A172 (cell line): ENCODE results near the gene ATF1. TPM values are rescaled to one million over a fixed set of nuclear protein-coding genes. Genes with fewer than 3 reads are reported as not detected.

Experiments used
- DNase-seq: peaks from one replicate; pipeline ENCODE4 v3.0.0-alpha.2; 2015; ENCODE audit warnings: low spot score
- total RNA-seq: library from RNA; depleted of rRNA; stranded (reverse); fragments of >200 nt; shearing (Covaris generic); gene quantifications from 2 replicates; pipeline ENCODE4 v1.2.3, GENCODE V29; 2014; rRNA removed

The ATF1 gene
- 24.3 and 24.8 TPM in 2 replicates for total RNA-seq

DNA sequence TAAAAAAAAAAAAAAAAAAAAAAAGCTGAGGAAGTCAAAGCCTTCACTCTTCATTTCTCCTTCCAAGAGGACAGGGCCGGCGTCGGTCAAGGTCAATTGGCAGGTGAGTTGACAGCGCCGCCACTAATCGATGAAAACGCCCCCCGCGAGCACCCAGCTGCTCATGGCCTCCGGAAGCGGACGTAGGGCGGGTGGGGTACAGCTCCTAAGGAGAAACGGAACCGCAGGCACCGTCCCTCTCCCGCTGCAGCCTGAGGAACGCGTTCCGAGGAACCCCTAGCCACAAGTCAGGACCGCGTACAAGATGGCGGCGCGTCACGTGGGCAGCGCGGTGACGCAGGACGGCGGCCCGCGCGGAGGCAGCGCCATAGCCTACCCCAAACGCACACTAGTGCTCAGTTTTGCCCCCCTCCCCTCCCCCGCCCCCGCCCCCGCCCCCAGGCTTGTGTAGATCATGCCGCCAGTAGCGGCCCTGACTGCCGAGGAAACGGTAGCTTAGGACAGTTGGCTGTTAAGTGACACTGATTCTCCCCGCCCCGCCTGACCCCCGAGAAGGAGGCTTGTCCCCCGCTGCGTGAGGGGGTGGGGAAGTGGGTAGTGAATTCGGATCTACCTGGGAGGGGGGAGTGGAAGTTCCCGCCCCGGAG, at the start of gene ATF1:
Gene ATF1 (plus strand): TSS at position 463 of the 647 bp plus-strand sequence. CDS start 16,045 bp downstream, outside the sequence.
- peak; percentile 77 for DNase-seq

DNA sequence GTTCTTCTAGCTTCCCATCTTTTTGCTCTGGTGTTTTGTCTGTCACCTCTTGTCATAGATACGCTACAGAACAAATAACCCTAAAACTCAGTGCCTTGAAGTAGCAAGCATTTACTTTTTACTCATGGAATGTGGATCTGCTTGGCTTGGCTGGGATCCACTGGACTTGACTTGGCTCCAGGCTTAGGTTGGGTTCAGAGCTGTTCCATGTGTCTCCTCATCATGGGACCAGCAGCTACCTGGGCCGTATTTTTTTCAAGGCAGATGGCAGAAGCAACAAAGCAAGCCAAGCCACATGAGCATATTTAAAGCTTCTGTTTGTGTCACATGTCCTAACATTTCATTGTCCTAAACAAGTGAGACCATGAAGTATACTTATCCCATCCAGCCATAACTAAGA, 48.7 kb upstream of the ATF1 start:
- no peak for DNase-seq

DNA sequence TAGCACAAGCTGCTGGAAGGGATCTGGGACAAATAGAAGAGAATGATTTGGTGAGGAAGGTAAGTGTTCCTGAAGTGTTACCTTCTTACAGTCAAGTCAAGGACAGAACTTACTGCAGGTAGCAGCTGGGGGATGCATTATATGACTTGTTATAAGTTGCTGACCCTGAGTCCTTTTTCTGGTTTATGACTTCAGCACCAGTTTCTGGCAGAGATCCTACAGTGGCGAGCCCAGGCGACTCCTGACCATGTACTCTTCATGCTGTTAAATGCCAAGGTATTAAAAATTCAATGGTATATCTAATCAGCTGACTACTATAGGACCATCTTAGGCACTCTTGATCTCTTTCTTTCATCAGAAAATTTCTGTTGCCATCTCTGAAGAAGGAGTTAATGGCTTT, 45.1 kb upstream of the ATF1 start:
- no peak for DNase-seq

DNA sequence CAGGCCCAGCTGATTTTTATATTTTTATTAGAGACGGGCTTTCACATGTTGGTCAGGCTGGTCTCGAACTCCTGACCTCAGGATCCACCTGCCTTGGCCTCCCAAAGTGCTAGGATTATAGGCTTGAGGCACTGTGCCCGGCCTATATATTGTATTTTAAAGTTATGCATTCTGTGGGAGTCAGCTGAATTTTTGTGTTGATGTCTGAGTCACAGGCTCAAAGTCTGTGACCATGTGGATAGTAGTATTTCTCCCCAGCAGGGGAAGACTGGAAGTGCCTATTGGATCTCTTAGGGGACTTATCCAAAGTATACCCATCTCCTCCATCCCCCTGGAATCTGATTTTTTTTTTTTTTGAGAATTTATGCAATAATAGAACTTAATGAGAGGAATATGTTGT, 43.8 kb upstream of the ATF1 start:
- DNase-seq, result no peak

DNA sequence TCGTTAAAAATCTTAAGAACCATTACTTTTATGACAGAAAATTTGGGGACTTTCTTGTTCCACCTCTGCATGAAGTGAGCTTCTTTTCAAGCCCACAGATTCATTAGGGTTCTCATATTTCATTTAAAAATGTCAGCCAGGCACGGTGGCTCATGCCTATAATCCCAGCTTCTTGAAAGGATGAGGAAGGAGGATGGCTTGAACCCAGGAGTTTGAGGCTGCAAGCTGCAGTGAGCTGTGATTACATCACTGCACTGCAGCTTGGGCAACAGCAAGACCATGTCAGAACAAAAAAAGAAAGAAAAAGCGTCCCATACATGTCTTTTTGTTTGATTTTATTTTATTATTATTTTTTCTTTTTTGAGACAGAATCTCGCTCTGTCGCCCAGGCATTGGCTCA, 43.4 kb upstream of the ATF1 start:
- DNase-seq, result no peak

DNA sequence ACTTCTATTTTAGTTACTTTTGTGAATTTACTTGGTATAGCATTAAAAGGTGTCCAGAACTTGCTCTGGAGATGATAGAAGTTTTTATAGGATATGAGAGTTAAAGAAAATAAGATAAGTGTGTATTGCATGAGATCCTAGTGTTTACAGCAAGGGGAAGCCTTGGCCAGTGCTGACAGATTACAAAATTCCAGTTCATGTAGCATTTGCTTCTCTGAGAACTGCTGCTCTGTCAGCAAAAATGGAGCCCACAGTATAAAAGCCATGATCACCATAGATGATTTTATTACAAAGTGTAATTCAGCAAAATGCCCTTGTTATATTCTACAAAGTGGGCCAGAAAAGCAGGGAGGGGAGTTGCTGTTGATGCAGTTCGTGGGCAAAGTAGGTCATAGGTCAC, 40.0 kb upstream of the ATF1 start:
- no peak for DNase-seq

DNA sequence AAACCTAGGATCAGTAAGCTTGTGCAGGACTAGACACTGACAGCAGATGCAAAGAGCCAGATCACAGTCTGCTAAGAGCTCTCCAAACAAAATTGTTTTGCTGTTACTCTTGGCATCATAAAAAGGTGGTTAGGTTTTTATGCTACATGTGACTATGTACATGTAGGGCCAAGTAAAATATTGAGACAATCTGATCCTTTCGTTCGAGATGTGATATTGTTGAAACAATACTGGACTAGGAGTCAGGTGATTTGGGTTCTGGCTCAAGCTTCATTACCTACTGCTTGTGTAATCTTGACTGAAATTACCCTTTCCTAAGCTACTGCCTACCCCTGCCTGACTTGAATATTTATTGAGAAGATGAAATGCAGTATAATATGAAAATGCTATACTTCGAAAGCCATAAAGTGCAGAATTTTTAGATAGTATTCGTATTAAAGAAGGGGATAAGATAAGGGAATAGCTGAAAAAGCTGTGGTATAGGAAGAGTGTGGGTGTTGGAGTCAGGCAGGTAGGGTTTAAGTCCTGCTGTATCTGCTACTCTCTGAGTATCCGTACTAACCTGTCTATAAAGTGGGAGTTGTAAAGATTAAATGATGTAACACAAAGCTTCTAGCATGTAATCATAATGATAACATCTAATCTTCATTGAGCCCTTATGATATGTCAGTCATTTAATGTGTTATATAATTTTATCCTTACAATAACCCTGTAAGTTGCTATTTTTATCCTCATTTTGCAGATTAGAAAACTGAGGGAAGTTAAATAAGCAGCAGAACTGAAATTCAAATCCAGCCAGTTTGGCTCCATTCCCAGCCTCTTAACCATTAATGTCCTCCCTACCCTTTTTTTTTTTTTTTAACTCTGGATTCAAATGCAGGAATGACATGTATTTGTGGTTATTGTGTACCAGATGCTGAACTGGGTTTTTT, 38.6 kb upstream of the ATF1 start:
- no peak for DNase-seq

DNA sequence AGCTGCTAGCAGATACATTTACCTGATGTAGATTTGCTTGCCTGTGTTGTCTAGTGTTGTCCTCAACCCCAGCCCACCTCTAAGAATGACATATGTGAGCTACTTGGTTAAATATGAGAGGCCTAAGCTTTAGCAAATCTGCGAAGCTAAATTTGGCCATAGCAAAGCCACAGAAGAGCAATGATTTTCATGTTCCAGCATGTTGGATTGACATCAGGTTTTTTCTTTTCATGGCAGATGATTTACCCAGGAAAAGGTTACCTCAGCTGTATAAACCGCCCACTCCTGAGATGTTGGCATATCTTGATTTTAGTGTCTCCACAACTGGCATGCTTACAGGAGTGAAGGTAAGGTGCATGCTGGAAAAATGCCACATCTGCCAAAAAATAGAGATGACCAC, 36.4 kb upstream of the ATF1 start:
- DNase-seq, result no peak

DNA sequence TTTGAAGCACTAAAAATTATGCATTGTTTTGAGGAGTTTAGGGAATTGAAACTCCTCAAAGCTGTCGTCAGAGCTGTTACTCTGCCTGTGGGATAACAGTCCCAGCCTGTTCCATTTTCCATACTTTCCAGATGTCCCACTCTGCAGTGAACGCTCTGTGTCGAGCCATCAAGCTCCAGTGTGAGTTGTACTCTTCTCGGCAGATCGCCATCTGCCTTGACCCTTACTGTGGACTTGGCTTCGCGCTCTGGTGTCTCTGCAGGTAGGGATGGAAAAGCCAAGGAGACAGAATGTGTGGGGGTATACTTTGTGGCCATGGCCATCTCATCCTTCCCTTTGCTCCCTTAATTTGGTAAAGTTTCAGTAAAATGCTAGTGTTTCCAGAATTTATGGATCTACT, 35.5 kb upstream of the ATF1 start:
- DNase-seq, result no peak

DNA sequence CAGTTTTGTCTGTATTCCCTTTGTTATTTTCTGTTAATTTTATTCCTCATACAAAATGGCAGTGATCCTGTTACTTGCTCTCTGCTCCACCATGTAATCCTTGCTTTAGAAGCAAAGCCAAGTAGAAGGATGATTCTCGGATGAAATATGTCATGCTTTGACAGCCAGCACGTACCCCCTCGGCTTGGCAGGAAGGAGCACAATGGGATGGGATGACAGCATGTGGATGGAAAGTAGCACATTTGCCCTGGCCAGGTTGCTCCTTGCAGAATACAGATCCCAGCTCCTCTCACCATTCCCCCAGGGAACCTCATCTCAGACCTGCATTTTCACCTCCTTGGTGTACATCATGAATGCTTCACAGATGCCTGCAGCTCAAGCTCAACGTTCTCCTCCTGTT, 35.1 kb upstream of the ATF1 start:
- DNase-seq, result no peak

DNA sequence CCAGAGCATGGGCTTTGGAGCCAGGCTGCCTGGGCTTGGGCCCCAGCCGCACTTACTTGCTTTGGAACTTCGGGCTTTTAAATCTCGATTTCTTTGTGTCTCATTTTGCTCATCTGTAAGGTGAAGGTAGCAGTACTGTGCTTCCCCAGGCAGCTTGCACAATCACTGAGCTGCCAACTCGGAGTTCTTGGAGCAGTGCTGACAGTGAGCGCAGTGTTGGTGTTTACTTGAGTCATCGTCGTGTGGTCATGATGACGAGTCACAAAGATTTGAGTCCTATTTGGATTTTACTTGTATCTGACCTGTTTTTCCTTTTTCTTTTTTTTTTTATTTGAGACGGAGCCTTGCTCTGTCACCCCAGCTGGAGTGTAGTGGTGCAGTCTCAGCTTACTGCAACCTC, 31.3 kb upstream of the ATF1 start:
- peak; percentile 76 for DNase-seq

DNA sequence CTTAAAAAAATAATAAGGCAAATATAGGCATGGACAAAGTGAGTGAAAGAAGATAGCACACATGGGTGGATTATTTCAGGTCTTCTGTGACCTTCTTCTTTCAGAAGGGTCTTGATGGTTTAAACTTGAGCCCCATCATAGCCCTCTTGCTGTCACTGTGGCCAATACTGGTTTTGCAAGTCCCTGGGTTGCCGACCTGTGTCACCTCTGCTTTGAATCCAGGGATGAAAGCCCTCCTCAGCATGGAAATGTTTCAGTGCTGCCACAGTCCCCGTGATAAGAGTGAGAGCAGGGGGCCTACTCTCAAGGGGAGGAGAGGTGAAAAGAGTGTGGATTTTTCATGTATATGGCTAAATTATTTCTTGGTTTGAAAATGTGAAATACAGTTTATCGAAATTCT, 30.2 kb upstream of the ATF1 start:
- no peak for DNase-seq

DNA sequence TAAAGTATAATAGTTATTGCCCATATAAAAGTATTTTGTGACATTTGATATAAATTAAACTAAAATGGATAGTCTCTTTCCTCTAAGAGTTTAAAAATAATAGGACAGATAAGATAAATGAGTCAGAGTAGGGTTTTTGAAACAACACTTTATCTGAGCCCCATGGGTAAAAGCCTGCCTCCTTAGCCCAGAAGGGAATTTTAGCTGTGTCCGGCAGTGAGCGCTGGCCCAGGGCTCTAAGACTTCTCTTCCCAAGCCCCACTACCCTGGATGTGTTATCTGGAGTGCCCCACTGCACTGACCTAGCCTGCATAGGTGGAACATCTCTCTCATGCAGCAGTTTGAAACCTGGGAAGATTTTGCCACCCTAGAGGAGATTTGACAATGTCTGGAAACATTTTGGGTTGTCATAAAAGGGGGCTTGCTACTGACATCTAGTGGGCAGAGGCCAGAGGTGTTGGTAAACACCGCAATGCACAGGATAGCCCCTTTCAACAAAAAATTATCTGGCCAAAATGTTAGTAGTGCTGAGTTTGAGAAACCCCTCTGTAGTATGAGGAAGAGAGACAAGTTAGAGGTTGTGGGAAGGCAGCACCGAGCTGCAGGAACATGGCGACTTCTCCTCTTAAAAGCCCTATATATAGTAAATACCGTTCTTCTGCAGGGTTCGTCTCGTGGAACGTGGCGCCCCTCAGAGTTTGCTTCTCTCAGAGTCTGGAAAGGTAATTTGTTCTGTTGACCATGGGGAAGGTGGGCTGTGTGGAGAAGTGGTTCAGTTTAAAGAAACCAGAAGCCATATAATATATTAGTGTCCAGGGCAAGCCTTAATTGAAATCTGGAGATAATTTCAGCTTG, 29.3 kb upstream of the ATF1 start:
- peak; percentile 11 for DNase-seq

DNA sequence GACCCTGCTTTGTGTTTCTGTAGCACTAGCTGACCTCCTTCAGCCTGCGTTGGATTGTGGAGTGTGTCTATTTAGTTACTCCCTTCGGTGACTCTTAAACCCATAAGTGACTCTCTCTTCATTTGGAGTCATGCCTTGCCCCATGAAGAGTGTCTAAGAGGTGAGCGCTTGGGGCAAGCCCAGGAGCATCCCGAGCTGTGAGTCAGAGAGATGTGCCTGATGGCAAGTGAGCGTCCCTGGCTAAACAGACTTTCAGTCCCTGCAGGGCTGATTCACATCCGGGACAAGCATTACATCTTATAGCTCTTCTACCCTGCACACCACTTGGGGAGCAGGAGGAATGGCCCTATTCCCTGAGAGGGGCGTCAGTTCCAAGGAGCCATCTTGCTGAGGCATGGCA, 24.3 kb upstream of the ATF1 start:
- DNase-seq, result peak; percentile 23

DNA sequence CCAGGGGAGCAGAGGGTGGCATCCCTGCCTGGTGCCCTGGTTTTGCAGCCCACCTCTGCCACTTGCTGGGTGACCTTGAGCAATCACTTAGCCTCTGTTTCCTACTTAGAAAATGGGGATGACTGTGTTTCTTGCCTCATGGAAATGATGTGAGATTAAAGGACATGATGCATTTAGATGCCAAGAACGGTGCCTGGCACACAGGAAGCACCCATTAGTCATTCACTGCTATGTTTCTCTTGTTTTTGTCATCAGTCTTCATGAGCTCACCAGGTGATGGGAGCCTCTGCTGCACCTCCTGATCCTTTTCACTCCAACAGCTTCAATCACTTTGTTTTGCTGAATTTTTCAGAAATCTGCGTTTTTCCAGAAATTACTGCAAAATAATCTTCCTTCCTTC, 23.6 kb upstream of the ATF1 start:
- peak; percentile 18 for DNase-seq

DNA sequence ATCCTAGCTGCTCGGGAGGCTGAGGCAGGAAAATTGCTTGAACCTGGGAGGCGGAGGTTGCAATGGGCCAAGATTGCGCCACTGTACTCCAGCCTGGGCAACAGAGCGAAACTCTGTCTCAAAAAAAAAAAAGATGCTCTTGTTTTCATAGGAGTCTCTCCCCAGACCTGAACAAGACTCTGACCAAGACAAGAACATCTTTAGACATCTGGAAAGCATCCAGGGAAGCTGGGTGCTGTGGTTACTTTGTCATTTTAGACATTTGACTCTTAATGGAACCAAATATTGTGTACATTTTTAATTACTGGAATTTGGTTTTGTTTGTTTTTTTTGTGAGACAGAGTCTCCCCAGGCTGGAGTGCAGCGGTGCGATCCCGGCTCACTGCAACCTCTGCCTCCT, 21.1 kb upstream of the ATF1 start:
- DNase-seq, result no peak

DNA sequence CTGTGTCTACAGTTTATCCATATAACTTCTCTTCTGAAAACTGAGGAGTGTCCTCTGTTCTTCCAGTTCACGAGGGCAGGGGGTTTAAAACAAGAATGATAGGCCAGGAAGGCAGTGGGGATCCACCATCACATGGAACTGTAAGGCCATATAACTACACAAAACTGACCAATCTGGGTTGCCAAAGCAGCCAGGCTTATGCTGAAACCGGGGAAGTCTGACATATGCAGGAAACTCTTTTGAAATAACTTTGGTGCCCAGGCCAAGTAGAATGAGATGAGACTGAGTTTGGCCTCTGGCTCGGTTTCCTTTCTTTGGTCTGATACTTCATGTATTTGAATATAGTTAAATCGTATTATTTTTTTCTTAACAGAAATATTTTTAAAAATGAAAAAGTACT, 18.0 kb upstream of the ATF1 start:
- no peak for DNase-seq

DNA sequence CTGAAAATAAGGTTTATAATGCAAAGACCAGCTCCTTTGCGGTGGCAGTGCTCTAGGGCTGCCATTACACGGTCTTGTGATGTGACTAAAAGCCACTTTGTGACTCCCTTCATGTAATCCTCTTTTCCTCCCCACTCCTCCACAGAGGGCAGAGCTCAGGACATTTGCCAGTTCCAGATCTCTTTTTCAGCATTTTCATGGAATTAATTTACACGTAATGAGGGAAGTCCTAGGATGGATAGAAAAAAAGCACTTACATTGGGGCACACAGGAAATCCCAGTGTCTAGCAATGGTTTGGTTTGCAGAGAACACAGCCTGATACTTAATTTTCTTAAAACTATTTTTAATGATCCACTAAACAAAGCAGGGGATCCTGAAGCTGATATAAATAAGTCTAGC, 17.5 kb upstream of the ATF1 start:
- no peak for DNase-seq

DNA sequence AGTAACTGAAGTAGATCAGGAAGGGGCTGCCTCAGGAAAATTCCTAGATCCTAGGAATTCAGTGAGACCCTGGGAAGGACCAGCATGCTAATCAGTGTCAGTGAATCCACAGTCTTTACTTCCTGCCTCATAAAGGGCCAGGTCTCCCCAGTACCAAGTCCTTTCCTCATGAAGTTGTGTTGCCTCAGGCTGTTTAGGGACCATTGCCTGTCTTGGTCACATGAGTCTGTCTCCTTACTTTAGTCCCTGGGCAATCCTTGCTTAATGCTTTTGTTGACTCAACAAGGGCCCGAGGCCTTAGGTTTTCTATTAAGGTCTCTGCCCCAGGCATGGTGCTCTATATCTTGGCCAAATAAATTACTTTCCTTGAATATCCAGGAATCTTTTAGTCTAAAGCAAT, 16.1 kb upstream of the ATF1 start:
- no peak for DNase-seq

DNA sequence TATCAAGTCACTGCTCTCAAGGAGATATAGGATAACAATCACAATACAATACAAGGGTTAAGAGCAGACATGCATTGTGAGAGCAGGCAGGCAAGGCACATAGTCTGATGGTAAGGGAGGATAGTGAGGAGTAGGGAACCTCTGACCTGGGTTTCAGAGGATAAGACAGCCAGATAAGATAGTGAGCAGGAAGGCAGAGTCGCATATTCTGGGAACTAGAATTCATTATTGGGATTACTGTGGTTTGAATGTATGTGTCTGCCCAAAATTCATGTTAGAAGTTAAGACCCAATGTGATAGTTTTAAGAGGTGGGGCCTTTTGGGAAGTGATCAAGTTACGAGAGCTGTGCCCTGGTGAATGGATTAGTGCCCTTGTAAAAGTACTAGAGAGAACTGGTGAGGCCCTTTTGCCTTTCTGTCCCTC, 14.4 kb upstream of the ATF1 start:
- no peak for DNase-seq

DNA sequence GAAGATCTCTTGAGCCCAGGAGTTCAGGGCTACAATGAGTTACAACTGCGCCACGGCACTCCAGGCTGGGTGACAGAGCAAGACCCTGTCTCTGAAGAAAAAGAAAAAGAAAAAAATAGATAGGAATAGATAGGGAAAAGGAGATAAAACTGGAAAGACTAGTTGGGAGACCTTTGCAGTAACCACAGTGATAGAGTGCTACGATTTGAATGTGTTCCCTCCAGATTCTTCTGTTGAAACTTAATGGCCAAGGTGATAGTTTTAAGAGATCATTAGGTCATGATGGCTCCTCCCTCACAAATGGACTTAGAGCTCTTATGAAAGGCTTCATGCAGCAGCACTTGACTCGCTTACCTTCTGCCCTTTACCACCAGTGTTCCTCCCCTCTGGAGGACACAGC, 13.5 kb upstream of the ATF1 start:
- DNase-seq, result no peak
